Measurements from ENCODE around the gene AFMID.

AFMID gene

GRCh38 chr17:78214016-78214705, 27.0 kb downstream of the AFMID start, which contains the start of gene BIRC5:
Gene BIRC5 (plus strand): TSS chr17:78214253. CDS start chr17:78214317, 64 bp downstream.
- no peaks in the 10 kb centered on the region for H3K9me3 ChIP-seq (ENCODE audit: low read length)
- H3K27ac ChIP-seq (ENCODE audit: low read depth, low read length): no peak within 1 kb of the TSS
- no peak within 1 kb of the TSS for H3K9ac ChIP-seq (ENCODE audit: low read length)
- peak within 1 kb of the TSS in 1 of 2 donors; percentile 49 for H3K4me3 ChIP-seq (ENCODE audit: low read depth in 1 of 2, low read length in 2 of 2)
- no peaks in the 10 kb centered on the region for H3K4me1 ChIP-seq (ENCODE audit: insufficient read depth, low read length)
- H3K36me3 ChIP-seq (ENCODE audit: insufficient read depth, low read length): no peaks in the 10 kb centered on the region
- H3K27me3 ChIP-seq (ENCODE audit: control insufficient read depth in 1 of 2, insufficient read depth in 2 of 2, low read length in 2 of 2): no peaks in the 10 kb centered on the region

- Histone ChIP-seq H3K36me3 (ENCODE audit: insufficient read depth, low read length) (no peaks in the 10 kb centered on the region), H3K27ac (ENCODE audit: low read depth, low read length) (no peak overlapping the region), H3K4me3 (ENCODE audit: low read depth in 1 of 2, low read length in 2 of 2) (no peak overlapping the region), H3K9ac (ENCODE audit: low read length) (no peak overlapping the region), H3K27me3 (ENCODE audit: control insufficient read depth in 1 of 2, insufficient read depth in 2 of 2, low read length in 2 of 2) (no peaks in the 10 kb centered on the region), H3K9me3 (ENCODE audit: low read length) (no peaks in the 10 kb centered on the region), H3K4me1 (ENCODE audit: insufficient read depth, low read length) (no peaks in the 10 kb centered on the region)
Measured at GRCh38 chr17:78214706-78215061, 27.5 kb downstream of the AFMID start.

GRCh38 chr17:78219396-78220150, 32.4 kb downstream of the AFMID start:
- no peaks in the 10 kb centered on the region for H3K27me3 ChIP-seq (ENCODE audit: control insufficient read depth in 1 of 2, insufficient read depth in 2 of 2, low read length in 2 of 2)
- H3K9ac ChIP-seq (ENCODE audit: low read length): no peak overlapping the region
- no peak overlapping the region for H3K4me3 ChIP-seq (ENCODE audit: low read depth in 1 of 2, low read length in 2 of 2)
- no peak overlapping the region for H3K27ac ChIP-seq (ENCODE audit: low read depth, low read length)
- no peaks in the 10 kb centered on the region for H3K9me3 ChIP-seq (ENCODE audit: low read length)
- H3K4me1 ChIP-seq (ENCODE audit: insufficient read depth, low read length): no peaks in the 10 kb centered on the region
- H3K36me3 ChIP-seq (ENCODE audit: insufficient read depth, low read length): no peaks in the 10 kb centered on the region

GRCh38 chr17:78223061-78223460, 35.9 kb downstream of the AFMID start:
- H3K4me3 ChIP-seq (ENCODE audit: low read depth in 1 of 2, low read length in 2 of 2): no peak overlapping the region
- H3K27me3 ChIP-seq (ENCODE audit: control insufficient read depth in 1 of 2, insufficient read depth in 2 of 2, low read length in 2 of 2): no peaks in the 10 kb centered on the region
- no peak overlapping the region for H3K9ac ChIP-seq (ENCODE audit: low read length)
- no peaks in the 10 kb centered on the region for H3K4me1 ChIP-seq (ENCODE audit: insufficient read depth, low read length)
- no peak overlapping the region for H3K27ac ChIP-seq (ENCODE audit: low read depth, low read length)
- H3K9me3 ChIP-seq (ENCODE audit: low read length): no peaks in the 10 kb centered on the region
- H3K36me3 ChIP-seq (ENCODE audit: insufficient read depth, low read length): no peaks in the 10 kb centered on the region

- Histone ChIP-seq H3K9ac (ENCODE audit: low read length) (no peak overlapping the region), H3K4me1 (ENCODE audit: insufficient read depth, low read length) (no peaks in the 10 kb centered on the region), H3K27ac (ENCODE audit: low read depth, low read length) (no peak overlapping the region), H3K9me3 (ENCODE audit: low read length) (no peaks in the 10 kb centered on the region), H3K27me3 (ENCODE audit: control insufficient read depth in 1 of 2, insufficient read depth in 2 of 2, low read length in 2 of 2) (no peaks in the 10 kb centered on the region), H3K36me3 (ENCODE audit: insufficient read depth, low read length) (no peaks in the 10 kb centered on the region), H3K4me3 (ENCODE audit: low read depth in 1 of 2, low read length in 2 of 2) (no peak overlapping the region)
Measured at GRCh38 chr17:78223765-78224164, 36.6 kb downstream of the AFMID start.

- H3K27me3 ChIP-seq (ENCODE audit: control insufficient read depth in 1 of 2, insufficient read depth in 2 of 2, low read length in 2 of 2): no peaks in the 10 kb centered on the region
- H3K4me1 ChIP-seq (ENCODE audit: insufficient read depth, low read length): no peaks in the 10 kb centered on the region
- no peak overlapping the region for H3K27ac ChIP-seq (ENCODE audit: low read depth, low read length)
- H3K9ac ChIP-seq (ENCODE audit: low read length): no peak overlapping the region
- no peak overlapping the region for H3K4me3 ChIP-seq (ENCODE audit: low read depth in 1 of 2, low read length in 2 of 2)
- no peaks in the 10 kb centered on the region for H3K9me3 ChIP-seq (ENCODE audit: low read length)
- H3K36me3 ChIP-seq (ENCODE audit: insufficient read depth, low read length): no peaks in the 10 kb centered on the region
Measured at GRCh38 chr17:78224231-78225087, 37.3 kb downstream of the AFMID start.

- Histone ChIP-seq H3K9ac (ENCODE audit: low read length) (no peak overlapping the region), H3K4me1 (ENCODE audit: insufficient read depth, low read length) (no peaks in the 10 kb centered on the region), H3K27ac (ENCODE audit: low read depth, low read length) (no peak overlapping the region), H3K4me3 (ENCODE audit: low read depth in 1 of 2, low read length in 2 of 2) (no peak overlapping the region), H3K36me3 (ENCODE audit: insufficient read depth, low read length) (no peaks in the 10 kb centered on the region), H3K9me3 (ENCODE audit: low read length) (no peaks in the 10 kb centered on the region), H3K27me3 (ENCODE audit: control insufficient read depth in 1 of 2, insufficient read depth in 2 of 2, low read length in 2 of 2) (no peaks in the 10 kb centered on the region)
Measured at GRCh38 chr17:78225088-78225865, 38.1 kb downstream of the AFMID start.

- H3K36me3 ChIP-seq (ENCODE audit: insufficient read depth, low read length): no peaks in the 10 kb centered on the region
- no peak overlapping the region for H3K27ac ChIP-seq (ENCODE audit: low read depth, low read length)
- no peak overlapping the region for H3K9ac ChIP-seq (ENCODE audit: low read length)
- H3K9me3 ChIP-seq (ENCODE audit: low read length): no peaks in the 10 kb centered on the region
- no peak overlapping the region for H3K4me3 ChIP-seq (ENCODE audit: low read depth in 1 of 2, low read length in 2 of 2)
- no peaks in the 10 kb centered on the region for H3K4me1 ChIP-seq (ENCODE audit: insufficient read depth, low read length)
- peaks cover 0 to 3% of the 10 kb centered on the region in 2 donors for H3K27me3 ChIP-seq (ENCODE audit: control insufficient read depth in 1 of 2, insufficient read depth in 2 of 2, low read length in 2 of 2)
Measured at GRCh38 chr17:78226055-78226758, 39.0 kb downstream of the AFMID start.

- H3K4me3 ChIP-seq (ENCODE audit: low read depth in 1 of 2, low read length in 2 of 2): no peak overlapping the region
- H3K4me1 ChIP-seq (ENCODE audit: insufficient read depth, low read length): no peaks in the 10 kb centered on the region
- no peak overlapping the region for H3K27ac ChIP-seq (ENCODE audit: low read depth, low read length)
- no peak overlapping the region for H3K9ac ChIP-seq (ENCODE audit: low read length)
- H3K9me3 ChIP-seq (ENCODE audit: low read length): no peaks in the 10 kb centered on the region
- H3K36me3 ChIP-seq (ENCODE audit: insufficient read depth, low read length): no peaks in the 10 kb centered on the region
- H3K27me3 ChIP-seq (ENCODE audit: control insufficient read depth in 1 of 2, insufficient read depth in 2 of 2, low read length in 2 of 2): peaks cover 0 to 8% of the 10 kb centered on the region in 2 donors
Measured at GRCh38 chr17:78226759-78227454, 39.7 kb downstream of the AFMID start.

GRCh38 chr17:78227455-78227916, 40.3 kb downstream of the AFMID start:
- Histone ChIP-seq H3K9me3 (ENCODE audit: low read length) (no peaks in the 10 kb centered on the region), H3K27ac (ENCODE audit: low read depth, low read length) (no peak overlapping the region), H3K36me3 (ENCODE audit: insufficient read depth, low read length) (no peaks in the 10 kb centered on the region), H3K4me1 (ENCODE audit: insufficient read depth, low read length) (no peaks in the 10 kb centered on the region), H3K4me3 (ENCODE audit: low read depth in 1 of 2, low read length in 2 of 2) (no peak overlapping the region), H3K27me3 (ENCODE audit: control insufficient read depth in 1 of 2, insufficient read depth in 2 of 2, low read length in 2 of 2) (peaks cover 0 to 13% of the 10 kb centered on the region in 2 donors), H3K9ac (ENCODE audit: low read length) (no peak overlapping the region)
